Transverse colon (tissue), 4 donors: ENCODE data around the gene MDFI.

ENCODE experiments used
- CTCF ChIP-seq, 5 experiments: fragments of 200-600 bp in 3 of 5; fragments of 450-650 bp in 2 of 5; sonication (generic) in 3 of 5; IDR thresholded peaks; 1 replicate in 2 of 5; 2 replicates in 3 of 5; pipeline ENCODE4 v1.5.1; 2016 to 2017; ENCODE audit warnings: antibody characterized with exemption in 5 of 5, inconsistent platforms in 3 of 5, mild to moderate bottlenecking in 2 of 5, moderate library complexity in 1 of 5
- POLR2AphosphoS5 ChIP-seq, 3 donors: sonication (generic); formaldehyde crosslinking; IDR thresholded peaks; one replicate each; pipeline ENCODE4 v1.6.1; 2016; ENCODE audit warnings: antibody characterized with exemption in 3 of 3

GRCh38 chr6:41630069-41630468 lies 8.2 kb upstream of the MDFI start:
- no peak for TF ChIP-seq POLR2AphosphoS5 (IDR thresholded peaks at IDR 0.05)
- no peak for TF ChIP-seq CTCF (IDR thresholded peaks at IDR 0.05)
